HL-60 (cell line): ENCODE data around the gene SBNO2.

Experiments
- TF ChIP-seq, protein P1 (sequence below): IDR thresholded peaks from one replicate; pipeline ENCODE4 v1.5.1; 2011; ENCODE audit warnings: low read length, control low read depth, inconsistent platforms; ENCODE audit not compliant: insufficient read depth
- TF ChIP-seq, protein P2 (sequence below): IDR thresholded peaks from 2 replicates; pipeline ENCODE4 v1.6.1; 2012; ENCODE audit warnings: low read depth; ENCODE audit not compliant: insufficient replicate concordance

DNA sequence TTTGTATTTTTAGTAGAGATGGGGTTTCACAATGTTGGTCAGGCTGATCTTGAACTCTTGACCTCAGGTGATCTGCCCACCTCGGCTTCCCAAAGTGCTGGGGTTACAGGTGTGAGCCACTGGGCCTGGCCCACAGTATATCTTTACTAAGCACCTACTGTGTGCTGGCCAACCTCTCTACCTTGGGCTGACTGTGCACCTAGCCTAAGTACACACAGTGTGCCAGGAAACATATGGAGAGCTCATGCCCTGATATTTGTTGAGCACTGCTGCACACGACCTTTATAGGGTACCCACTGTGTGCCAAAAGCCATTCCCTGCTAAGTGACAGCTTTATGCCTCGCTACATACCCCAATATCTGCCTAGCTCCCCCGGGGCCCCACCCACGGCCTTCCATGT is 113.4 kb downstream of the SBNO2 start:
- TF ChIP-seq, protein P1, sequence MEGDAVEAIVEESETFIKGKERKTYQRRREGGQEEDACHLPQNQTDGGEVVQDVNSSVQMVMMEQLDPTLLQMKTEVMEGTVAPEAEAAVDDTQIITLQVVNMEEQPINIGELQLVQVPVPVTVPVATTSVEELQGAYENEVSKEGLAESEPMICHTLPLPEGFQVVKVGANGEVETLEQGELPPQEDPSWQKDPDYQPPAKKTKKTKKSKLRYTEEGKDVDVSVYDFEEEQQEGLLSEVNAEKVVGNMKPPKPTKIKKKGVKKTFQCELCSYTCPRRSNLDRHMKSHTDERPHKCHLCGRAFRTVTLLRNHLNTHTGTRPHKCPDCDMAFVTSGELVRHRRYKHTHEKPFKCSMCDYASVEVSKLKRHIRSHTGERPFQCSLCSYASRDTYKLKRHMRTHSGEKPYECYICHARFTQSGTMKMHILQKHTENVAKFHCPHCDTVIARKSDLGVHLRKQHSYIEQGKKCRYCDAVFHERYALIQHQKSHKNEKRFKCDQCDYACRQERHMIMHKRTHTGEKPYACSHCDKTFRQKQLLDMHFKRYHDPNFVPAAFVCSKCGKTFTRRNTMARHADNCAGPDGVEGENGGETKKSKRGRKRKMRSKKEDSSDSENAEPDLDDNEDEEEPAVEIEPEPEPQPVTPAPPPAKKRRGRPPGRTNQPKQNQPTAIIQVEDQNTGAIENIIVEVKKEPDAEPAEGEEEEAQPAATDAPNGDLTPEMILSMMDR: no peak
- TF ChIP-seq, protein P2, sequence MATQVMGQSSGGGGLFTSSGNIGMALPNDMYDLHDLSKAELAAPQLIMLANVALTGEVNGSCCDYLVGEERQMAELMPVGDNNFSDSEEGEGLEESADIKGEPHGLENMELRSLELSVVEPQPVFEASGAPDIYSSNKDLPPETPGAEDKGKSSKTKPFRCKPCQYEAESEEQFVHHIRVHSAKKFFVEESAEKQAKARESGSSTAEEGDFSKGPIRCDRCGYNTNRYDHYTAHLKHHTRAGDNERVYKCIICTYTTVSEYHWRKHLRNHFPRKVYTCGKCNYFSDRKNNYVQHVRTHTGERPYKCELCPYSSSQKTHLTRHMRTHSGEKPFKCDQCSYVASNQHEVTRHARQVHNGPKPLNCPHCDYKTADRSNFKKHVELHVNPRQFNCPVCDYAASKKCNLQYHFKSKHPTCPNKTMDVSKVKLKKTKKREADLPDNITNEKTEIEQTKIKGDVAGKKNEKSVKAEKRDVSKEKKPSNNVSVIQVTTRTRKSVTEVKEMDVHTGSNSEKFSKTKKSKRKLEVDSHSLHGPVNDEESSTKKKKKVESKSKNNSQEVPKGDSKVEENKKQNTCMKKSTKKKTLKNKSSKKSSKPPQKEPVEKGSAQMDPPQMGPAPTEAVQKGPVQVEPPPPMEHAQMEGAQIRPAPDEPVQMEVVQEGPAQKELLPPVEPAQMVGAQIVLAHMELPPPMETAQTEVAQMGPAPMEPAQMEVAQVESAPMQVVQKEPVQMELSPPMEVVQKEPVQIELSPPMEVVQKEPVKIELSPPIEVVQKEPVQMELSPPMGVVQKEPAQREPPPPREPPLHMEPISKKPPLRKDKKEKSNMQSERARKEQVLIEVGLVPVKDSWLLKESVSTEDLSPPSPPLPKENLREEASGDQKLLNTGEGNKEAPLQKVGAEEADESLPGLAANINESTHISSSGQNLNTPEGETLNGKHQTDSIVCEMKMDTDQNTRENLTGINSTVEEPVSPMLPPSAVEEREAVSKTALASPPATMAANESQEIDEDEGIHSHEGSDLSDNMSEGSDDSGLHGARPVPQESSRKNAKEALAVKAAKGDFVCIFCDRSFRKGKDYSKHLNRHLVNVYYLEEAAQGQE: no peak
